Frontal cortex (tissue), 4 donors: ENCODE data around the gene CTXN1. TPM values are rescaled to one million over a fixed set of nuclear protein-coding genes. Genes with fewer than 3 reads are reported as not detected.

Experiments
- DNase-seq, 2 donors: peaks; one replicate each; pipeline ENCODE4 v3.0.0; 2012; ENCODE audit warnings: low spot score in 2 of 2
- FAIRE-seq: peaks from 2 replicates; lab custom pipeline; 2012; peaks lifted over from hg19 to GRCh38; lab: Jason Lieb, UNC
- total RNA-seq: library from RNA; depleted of rRNA; stranded (reverse); fragments of >200 nt; gene quantifications from one replicate; pipeline ENCODE4 v1.2.3, GENCODE V29; 2014
- donor health status: control.
- donor health status: control.
- donor health status: control.

The CTXN1 gene
- total RNA-seq, 1 donor from 2014 or later, result 9.4 TPM

DNA sequence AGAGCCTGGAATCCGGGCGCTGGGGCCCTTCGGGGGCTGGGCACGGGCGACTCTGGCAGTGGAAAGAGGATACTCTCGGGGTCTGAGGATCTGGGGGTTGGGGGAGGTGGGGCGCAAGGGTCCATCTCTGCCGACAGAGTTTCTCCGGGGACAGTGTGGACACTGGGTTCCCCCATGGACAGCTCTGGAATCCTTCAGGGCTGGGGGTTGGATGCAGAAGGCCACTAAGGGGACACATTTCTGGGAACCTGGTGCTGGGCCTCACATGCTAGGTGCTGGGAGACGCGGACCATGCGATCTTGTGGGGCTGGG is 9.0 kb downstream of the CTXN1 start:
- FAIRE-seq, result no peak
- no peak for DNase-seq

DNA sequence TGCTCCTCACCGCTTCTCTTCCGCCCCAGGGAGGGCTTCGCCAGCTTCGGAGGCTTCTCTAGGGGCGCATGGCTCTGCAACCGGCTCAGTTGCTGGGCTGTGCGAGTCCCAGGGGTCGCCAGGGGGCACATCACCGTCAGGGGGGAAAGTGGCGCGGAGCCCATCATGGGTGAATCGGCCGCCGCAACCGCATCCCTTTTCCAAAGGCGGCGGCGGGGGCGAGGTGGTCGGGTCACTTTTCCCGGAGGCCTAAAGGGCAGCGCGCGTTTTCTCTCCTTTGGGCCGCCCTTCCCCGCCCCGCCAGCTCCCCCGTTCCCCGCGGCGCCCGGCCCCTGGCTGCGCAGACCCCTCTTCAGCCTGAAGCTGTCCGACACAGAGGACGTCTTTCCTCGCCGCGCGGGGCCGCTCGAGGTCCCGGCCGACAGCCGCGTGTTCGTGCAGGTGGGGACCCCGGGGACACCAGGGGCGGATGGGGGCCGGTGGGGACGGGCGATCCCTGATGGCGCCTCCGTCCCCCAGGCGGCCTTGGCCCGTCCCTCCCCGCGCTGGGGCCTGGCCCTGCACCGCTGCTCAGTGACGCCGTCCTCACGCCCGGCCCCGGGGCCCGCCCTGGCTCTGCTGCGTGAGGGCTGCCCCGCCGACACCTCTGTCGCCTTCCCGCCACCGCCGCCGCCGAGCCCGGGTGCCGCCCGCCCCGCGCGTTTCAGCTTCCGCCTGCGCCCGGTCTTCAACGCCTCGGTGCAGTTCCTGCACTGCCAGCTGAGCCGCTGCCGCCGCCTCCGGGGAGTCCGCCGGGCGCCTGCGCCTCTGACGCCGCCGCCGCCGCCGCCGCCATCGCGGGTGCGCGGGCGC is 9.6 kb downstream of the CTXN1 start:
- no peak for FAIRE-seq
- DNase-seq, result no peak

DNA sequence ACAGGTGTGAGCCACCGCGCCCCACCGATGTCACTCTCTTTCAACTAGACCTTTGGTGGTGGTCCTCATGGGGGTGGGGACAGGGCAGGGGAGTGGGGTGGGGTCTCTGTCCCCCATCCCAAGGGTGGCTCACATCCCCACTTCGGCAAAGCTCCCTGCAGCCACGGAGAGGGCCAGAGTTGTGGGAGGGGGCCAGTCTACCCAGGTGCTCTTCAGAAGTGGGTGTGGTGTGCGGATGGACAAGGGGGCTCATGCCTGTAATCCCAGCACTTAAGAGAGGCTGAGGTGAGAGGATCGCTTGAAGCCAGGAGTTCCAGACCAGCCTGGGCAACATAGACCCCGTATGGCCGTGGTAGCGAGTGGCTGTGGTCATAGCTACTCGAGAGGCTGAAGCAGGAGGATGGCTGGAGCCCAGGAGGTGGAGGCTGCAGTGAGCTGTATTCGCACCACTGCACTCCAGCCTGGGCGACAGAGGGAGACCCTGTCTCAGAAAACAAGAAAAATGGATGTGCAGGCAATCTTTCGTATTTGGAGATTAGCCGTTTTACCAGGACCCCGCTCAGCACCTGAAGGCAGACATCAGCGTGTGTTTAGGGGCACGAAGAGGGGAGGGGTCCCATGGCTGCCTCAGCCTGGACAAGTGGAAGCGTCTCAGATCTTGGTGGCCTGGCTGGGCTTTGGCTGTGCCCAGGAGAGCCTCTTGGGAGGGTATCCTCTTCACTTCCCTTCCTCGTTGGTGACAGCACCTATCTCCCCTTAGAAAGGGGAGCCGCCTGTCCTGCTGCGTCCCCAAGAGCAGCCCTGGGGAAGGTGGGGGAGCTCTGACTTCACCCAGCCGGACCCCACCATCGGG is 10.5 kb downstream of the CTXN1 start:
- DNase-seq (no peak), FAIRE-seq (no peak)

DNA sequence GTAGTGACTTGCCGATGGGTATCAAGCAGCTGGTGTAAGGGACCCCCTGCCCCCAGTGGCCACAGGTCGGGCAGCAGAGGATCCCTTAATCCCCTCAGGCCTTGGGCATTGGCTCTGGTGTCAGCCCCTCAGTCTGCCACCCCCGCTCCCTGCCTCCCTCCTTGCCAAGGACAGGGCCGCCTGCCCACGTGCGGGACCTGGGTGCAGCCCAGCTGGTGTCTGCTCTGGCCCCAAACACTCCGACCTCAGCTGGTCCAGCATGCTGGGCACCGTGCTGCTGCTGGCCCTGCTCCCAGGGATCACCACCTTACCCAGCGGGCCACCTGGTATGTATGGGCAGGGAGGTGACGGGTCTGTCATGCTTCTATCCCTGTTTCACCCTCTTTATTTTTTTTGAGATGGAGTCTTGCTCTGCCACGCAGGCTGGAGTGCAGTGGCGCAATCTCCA is 11.3 kb downstream of the CTXN1 start, which contains the start of gene TGFBR3L:
TGFBR3L (plus strand) TSS at position 233 of the 448 bp plus-strand sequence.
- FAIRE-seq (no peak), DNase-seq (no peak)

DNA sequence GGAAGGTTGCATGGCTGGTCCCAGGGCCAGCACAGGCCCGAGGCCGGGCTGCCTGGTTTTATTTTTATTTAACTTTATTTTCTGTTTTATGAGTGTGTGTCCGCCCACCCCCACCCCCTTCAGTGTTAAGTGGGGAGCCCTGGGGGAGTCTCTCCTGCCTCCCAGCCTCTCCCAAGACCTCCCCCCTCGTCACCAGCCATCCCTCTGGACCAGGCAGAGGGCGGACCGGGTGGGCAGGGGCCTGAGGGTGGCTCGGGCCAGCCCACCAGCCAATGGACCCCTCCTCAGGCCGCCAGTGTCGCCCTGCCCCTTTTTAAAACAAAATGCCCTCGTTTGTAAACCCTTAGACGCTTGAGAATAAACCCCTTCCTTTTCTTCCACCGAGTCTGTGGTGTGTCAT is 11.8 kb downstream of the CTXN1 start:
- no peak for FAIRE-seq
- no peak for DNase-seq

DNA sequence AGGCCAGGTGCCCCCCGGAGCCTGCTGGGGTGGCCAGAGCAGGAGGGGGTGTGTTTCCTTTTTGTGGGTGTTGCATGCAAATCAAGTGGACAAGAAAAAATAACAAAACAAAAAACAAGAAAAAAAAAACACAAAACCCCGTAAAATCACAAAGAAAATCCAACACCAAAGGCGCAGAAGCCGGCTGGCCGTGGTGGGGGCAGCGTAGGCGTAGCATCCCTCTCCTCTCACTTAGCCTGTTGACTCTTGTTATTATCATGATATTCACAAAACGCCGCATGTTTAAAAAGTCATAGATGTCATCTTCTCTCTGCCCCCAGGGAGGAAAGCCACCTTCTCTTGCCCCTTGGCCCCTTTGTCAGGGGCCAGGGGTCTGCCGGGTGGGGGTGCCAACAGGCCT is 12.3 kb downstream of the CTXN1 start:
- FAIRE-seq, result no peak

DNA sequence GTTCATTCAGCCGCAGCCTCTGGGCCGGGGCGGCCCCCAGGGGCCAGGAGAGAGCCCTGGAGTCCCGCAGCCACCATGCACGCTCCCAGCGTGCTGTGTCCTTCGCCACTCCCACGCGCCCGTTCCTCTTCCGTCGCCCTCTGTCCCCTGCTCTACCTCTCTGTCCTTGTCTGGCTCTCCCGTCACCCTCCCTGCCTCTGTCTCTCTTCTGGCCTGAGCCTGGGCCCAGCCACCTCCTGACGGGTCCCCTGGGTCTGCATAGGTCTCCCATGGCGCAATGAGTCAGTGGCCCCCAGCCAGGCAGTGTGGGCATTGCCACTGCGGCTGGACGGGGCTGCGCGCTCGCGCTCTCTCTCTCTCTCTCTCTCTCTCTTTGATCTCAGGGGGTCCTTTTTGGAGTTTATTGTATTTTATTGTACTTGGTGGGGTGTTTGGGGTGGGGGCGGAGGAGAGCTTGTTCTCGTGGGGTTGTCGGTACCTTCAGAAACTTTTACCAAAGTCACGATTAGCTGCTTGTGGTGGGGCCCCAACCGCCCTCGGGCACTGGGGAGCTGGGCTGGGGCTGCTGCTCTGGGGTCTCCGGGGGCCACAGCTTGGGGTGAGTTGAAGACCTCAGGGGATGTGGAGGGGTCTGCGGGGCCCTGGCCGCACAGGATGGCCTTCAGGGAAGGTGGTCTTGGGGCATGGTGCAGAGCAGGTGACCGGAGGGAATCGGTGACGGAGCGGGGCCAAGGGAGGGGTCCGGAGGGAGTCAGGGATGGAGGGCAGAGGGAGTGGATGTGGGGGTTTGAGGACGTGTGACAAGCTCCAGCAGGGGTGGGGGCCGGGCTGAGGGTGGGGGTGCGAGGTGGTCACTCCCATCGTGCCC is 13.0 kb downstream of the CTXN1 start:
- DNase-seq, result no peak
- no peak for FAIRE-seq

More for the DNA sequence above, 12.3 kb downstream of the CTXN1 start:
- no peak for DNase-seq

DNA sequence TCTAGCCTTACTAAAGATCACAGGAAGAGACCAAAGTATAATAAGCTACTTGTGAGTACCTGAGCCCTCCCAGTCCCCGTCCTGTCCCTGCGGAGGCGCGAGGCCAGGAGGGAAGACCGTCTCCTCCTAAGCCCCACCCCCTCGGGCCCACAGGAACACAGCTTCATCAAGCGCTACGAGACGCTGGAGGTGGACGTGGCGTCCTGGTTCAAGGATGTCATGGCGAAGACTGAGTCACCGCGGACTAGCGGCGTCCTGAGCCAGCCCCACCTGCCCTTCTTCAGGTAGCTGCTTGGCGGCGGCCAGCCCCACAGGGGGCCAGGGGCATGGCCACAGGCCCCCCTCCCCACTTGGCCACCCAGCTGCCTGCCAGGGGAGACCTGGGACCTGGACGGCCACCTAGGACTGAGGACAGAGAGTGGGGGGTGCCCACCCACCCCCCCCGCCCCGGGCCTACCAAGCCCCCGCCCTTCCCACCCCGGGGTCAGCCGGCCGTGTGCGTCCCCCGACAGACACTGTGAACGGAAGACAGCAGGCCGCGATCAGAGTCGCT is 13.7 kb downstream of the CTXN1 start:
- no peak for FAIRE-seq

DNA sequence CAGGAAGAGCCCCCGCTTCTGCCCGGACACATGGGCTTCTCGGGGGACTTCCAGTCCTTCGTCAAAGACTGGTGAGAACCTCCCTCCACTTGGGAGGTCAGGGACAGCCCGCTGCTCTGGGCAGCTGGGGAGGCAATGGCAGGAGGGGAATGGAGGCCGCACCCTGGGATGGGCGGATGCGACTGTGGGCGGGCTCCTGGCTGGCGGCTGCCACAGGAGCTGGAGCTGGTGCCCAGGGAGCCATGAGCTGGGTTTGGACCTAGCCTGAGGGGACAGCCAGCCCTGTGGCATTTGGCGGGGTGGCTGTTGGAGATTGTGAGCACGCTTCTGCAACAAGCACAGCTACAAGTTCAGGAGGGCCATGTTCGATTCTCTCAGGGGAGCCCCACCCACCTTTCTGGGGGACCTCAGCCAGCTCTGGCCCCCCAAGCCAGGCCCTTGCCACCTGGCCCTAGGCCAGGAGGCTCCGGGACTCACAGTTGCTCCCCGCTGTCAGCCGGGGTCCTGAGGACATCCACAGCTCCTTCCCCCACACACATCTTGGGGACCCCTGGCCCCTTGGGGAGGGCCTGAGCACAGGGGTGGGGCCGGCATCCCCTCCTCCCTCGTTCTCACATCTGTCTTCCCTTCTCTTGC is 14.3 kb downstream of the CTXN1 start:
- no peak for FAIRE-seq
- DNase-seq, result no peak

More for the DNA sequence above, 13.7 kb downstream of the CTXN1 start:
- DNase-seq, result no peak

DNA sequence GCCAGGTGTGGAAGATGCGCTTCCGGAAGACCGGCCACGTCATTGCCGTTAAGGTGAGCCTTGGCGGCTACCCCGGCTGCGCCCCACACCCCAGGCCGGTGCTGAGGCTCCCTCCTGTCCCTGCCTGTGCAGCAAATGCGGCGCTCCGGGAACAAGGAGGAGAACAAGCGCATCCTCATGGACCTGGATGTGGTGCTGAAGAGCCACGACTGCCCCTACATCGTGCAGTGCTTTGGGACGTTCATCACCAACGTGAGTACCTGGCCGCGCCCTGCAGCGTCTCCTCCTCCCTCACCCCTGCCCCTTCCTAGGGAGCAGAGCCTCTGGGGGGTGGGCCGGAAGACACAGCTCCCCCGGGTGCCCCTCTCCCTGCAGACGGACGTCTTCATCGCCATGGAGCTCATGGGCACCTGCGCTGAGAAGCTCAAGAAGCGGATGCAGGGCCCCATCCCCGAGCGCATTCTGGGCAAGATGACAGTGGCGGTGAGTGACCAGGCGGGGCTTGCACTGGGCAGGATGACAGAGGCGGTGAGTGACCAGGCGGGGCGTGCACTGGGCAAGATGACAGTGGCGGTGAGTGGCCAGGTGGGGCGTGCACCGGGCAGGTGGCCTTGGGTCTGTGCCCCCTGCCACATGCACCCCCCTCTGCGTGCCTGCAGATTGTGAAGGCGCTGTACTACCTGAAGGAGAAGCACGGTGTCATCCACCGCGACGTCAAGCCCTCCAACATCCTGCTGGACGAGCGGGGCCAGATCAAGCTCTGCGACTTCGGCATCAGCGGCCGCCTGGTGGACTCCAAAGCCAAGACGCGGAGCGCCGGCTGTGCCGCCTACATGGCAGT is 15.4 kb downstream of the CTXN1 start:
- no peak for FAIRE-seq
- DNase-seq, result no peak

DNA sequence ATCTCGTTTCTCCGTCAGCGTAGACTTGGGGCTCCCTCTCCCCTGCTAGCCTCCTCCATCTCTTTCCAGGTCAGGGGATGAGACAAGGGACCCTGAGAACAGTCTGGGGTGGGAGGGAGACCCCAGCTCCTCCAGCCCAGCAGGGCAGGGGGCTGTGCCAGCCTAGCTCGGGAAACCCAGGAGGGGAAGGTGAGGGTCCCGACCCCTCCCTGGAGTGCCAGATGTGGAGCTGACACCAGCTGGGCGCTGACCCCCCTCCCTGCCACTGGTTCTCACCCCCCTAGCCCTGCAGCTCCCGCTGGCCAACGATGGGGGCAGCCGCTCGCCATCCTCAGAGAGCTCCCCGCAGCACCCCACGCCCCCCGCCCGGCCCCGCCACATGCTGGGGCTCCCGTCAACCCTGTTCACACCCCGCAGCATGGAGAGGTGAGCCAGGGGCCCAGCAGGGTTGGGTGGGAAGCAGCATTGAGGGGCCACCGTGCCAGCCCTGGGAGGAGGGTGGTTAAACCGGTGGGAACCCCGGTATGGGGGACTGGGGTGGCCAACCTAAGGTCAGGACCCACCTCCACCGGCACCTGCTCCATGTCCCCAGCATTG is 16.4 kb downstream of the CTXN1 start:
- no peak for DNase-seq
- FAIRE-seq, result no peak

DNA sequence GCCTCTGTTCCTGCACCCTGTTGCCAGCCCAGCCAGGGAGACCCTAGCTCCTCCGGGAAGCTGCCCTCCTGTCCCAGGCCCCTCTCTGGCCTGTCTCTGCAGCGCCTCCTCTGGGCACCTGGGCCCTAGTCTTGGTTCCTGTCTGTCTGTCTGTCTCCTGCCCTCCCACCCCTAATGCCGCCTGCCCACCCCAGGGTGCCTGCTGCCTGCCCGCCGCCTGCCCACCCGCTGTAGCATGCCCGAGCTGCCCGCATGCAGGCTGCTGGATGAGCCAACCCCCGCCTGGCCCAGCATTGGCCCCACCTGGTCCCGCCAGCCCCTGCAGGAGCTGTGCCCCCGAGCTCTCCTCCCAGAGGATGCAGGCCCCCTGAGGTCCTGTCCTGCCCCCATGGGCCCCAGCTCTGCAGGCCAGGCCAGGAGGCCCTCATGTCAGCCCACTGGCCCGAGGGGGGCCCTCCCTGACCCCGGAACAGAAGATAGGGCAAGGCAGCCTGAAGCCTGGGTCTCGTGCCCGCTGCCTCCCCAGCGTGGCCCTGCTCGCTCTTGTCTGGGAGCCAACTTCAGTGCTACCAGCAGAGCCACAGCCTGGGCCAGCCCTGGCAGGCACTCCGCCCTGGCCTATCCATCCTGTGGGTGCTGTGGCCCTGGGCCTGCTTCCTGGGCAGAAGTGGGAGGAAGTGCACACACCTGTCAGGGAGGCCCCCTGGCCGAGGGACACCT is 17.0 kb downstream of the CTXN1 start:
- FAIRE-seq, result no peak
- DNase-seq, result no peak

DNA sequence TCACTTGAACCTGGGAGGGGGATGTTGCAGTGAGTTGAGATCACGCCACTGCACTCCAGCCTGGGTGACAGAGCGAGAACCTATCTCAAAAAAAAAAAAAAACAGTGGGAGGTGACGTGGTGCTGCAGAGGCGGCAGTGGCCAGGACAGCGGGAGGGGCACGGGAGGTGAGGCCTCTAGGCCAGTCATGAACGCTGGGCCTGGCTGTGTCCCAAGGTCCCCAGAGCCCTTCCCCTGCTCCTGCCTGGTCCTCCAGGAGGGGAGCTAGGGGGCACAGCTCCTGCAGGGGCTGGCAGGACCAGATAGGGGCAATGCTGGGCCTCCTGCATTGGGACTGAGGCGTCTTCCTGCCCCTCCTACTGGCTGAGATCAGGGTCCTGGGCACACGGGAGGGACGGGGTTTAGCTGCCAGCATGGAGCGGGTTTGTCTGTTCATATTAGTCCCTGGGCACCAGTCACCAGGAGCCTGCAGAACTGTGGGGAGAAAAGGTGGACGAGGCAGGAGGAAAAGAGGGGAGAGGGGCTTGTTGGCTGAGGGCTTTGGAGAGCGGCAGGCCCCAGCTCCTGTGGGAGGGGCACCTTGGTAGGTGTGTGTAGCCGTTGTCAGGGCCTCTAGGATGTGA is 17.7 kb downstream of the CTXN1 start:
- DNase-seq (no peak), FAIRE-seq (no peak)

DNA sequence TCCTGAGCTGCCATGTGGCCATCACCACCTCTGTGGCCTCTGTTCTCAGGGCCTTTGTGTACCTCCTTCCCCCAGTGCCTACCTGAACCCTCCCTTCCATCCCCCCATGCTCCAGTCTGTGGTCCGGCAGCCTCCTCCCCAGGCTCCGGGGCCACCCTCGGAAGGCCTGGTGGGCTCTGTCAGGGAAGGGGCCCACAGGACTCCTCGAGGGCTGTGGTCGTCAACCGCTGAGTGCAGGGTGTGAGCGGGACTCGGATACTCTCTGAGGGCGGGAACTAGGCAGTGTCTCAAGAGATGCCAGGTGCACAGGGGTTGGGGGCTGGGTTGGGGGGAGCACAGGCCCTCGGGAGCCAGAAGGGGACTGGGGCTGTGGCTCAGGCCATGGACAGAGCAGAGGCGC is 18.4 kb downstream of the CTXN1 start:
- FAIRE-seq (no peak), DNase-seq (no peak)

DNA sequence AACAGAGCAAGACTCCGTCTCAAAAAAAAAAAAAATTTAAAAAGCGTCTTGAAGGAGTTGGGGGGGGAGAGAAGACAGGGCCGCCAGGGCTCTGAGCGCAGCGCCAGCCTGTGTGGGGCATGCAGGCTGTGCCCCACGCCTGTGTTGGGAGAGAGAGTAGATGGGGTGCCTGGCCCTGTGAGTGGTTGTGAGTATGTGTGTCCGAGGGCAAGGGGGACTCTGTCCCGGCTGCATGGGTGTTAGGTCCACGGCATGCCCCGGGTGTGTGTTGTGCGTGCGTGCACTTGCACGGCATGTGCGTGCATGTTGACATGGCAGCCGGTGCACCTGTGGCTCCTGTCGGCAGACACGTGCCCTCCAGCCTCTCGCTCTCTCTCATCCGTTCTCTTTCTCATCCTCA is 18.8 kb downstream of the CTXN1 start:
- DNase-seq (no peak), FAIRE-seq (no peak)

DNA sequence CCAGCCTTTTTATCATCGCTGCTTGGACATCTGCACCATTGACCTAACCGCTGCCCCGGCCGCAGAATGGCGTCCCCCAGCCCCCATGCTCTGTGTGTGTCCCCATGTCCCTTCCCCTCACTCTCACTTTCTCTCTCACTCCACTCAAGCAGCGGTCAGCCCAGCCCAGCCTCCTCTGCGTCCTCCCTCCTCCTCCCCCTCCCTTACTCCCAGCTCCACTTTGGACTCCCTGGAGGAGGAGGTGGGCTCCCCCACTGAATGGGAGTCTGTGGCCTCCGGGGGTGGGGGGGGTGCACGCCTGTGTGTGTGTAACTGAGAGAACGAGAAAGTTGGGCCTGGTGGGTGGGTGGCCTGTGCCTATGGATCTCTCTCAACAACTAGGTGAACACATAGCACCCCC is 20.1 kb downstream of the CTXN1 start:
- FAIRE-seq (no peak), DNase-seq (no peak)

DNA sequence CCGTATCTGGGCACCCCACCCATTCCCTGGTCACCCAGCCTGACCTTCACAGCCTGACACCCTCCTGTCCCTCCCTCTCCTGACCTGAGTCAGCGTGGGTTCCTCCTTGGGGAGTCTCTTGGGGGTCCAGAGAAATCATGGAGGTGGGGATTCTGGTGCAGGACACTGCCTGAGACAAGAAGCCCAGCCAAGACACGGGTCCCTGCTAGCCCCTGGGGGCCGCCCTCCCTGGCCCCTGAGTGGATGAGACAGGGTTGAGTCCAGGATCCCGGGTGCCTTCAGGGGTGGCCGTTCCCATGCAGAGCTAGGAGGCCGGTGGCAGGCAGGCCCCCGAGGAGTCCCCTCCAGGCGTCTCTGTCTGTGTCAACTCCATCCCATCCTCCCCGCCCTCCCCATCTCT is 20.7 kb downstream of the CTXN1 start:
- FAIRE-seq (no peak), DNase-seq (no peak)
